ENCODE results near the gene GRIN2C.

DNA sequence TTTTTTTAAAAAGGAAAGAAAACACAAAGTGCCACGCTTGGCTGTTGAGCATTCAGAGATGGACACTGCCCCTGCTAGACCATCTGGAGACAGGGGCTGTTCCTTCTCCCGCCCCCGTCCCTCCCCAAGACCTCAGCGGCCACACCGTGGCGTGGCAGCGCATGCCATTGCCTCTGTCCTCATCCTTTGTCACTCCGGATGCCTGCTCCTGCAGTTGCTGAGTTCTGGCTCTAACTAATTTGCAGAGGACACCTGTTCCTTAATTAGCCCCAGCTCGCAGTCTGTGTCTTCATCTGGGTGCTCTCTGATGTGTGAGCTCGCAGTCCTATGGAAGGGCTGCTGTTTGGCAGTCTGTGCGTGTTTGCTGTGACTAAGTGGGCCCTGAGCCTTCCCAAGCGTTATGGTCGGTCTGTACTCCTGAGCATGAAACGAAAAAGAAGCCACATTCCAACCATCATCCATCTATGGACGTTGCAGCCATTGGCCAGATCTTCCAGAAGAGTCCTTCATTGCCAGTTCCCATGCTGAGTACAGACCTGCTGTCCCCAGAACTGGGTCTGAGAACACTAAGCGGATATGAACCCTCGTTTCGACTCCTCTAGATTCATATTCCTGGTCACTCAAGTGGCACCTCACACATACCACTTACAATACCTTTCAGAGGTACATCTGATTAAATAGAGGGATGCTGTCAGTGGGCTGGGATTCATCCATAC is 42.6 kb downstream of the GRIN2C start:
- no peak for TF ChIP-seq CTCF (IDR thresholded peaks at IDR 0.05; ENCODE audit: low read length)
- TF ChIP-seq EZH2 (optimal IDR thresholded peaks at IDR 0.05; ENCODE audit: low read depth, low read length): no peak
